DND-41 (cell line): ENCODE measurements around the gene PPA2.

Source experiments
- EZH2 ChIP-seq: IDR thresholded peaks from 3 replicates; pipeline ENCODE4 v1.6.1; 2012; ENCODE audit warnings: borderline replicate concordance, low read depth, mild to moderate bottlenecking, moderate library complexity, low read length, inconsistent platforms; ENCODE audit not compliant: severe bottlenecking
- TF ChIP-seq, protein P1 (sequence below): IDR thresholded peaks from 2 replicates; pipeline ENCODE4 v1.5.1; 2012; ENCODE audit warnings: borderline replicate concordance, low read length, moderate library complexity, mild to moderate bottlenecking; ENCODE audit not compliant: poor library complexity, severe bottlenecking; ENCODE audit errors: extremely low read depth

DNA sequence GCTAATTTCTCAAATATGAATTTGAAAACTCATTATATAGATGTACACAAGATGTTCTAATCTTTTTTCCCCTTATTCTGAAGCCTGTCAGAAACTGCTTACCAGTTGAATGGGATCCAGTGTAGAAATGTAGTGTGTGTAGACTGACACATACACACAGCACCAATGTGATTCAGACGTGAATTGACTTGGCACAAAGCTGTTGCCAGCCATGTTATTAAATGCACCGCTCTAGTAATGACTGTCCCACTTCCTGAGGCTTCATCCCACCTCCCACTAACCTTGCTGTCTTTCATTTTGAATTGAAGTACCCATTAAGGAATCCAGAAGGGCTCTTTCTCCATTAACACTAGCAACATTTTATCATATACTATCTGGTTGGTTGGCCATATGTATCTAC is 146.6 kb downstream of the PPA2 start:
- TF ChIP-seq, protein P1, sequence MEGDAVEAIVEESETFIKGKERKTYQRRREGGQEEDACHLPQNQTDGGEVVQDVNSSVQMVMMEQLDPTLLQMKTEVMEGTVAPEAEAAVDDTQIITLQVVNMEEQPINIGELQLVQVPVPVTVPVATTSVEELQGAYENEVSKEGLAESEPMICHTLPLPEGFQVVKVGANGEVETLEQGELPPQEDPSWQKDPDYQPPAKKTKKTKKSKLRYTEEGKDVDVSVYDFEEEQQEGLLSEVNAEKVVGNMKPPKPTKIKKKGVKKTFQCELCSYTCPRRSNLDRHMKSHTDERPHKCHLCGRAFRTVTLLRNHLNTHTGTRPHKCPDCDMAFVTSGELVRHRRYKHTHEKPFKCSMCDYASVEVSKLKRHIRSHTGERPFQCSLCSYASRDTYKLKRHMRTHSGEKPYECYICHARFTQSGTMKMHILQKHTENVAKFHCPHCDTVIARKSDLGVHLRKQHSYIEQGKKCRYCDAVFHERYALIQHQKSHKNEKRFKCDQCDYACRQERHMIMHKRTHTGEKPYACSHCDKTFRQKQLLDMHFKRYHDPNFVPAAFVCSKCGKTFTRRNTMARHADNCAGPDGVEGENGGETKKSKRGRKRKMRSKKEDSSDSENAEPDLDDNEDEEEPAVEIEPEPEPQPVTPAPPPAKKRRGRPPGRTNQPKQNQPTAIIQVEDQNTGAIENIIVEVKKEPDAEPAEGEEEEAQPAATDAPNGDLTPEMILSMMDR, result no peak
- no peak for TF ChIP-seq EZH2
